DMS153 treated with DMSO at 0.1 percent for 48 hours (cell line): ENCODE measurements around the gene SMYD1.
"Not testable (repeated sequence)": the region's sequence is repeated elsewhere in the genome, so short reads cannot be mapped to it uniquely, and the experiment has no call there.

Experiments
- DNase-seq: peaks from one replicate; lab custom pipeline; 2025; ENCODE audit not compliant: unreplicated experiment; lab: John Stamatoyannopoulos, UW

SMYD1 gene

GRCh38 chr2:88067598-88067997 lies at the start of gene SMYD1:
SMYD1 (plus strand) TSS chr2:88067825; CDS start chr2:88067865, 40 bp downstream.
- DNase-seq: no peak

DNA sequence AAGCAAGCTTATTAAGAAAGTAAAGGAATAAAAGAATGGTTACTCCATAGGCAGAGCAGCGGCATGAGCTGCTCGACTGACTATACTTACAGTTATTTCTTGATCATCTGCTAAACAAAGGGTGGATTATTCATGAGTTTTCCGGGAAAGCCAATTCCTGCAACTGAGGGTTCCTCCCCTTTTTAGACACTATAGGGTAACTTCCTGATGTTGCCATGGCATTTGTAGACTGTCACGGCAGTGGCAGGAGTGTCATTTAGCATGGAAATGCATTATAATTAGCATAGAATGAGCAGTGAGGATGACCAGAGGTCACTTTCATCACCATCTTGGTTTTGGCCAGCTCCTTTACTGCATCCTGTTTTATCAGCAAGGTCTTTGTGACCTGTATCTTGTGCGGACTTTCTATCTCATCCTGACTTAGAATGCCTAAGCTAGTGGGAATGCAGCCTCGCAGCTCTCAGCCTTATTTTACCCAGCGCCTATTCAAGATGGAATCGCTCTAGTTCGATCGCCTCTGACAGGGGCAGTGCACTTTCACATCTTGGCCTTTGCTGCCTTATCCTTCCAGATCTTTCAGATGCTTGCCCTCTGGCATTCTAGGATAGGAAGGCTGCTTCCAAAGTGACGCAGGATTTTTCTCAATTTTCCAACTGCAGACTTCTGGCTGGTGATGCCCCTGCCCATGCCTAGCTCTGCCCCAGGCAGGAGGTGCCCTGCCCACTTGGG lies 49.4 kb upstream of the SMYD1 start:
- not testable (repeated sequence) for DNase-seq

DNA sequence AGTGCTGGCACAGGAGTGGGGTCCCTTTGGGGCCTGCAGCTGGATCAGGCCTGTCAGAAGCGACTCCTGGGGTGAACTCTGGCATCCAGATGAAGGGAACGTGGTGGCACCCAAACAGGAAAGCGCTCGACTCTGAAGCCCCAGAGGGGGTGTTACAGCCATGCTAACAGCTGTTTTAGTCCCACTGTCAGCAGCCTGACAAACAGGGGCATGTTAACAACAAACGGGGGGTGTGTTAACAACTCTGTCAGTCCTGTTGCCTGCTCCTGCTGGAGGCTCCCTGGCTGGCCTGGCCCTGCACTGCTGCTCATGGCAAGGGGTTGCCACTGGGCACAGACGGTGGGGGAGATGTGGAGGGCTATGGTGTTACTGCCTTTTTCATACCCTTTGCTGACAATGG lies 48.7 kb upstream of the SMYD1 start:
- DNase-seq: no peak

GRCh38 chr2:88019985-88020384 lies 47.6 kb upstream of the SMYD1 start:
- no peak for DNase-seq

GRCh38 chr2:88022669-88022921 lies 45.0 kb upstream of the SMYD1 start:
- no peak for DNase-seq

GRCh38 chr2:88024509-88024908 lies 43.1 kb upstream of the SMYD1 start:
- no peak for DNase-seq

DNA sequence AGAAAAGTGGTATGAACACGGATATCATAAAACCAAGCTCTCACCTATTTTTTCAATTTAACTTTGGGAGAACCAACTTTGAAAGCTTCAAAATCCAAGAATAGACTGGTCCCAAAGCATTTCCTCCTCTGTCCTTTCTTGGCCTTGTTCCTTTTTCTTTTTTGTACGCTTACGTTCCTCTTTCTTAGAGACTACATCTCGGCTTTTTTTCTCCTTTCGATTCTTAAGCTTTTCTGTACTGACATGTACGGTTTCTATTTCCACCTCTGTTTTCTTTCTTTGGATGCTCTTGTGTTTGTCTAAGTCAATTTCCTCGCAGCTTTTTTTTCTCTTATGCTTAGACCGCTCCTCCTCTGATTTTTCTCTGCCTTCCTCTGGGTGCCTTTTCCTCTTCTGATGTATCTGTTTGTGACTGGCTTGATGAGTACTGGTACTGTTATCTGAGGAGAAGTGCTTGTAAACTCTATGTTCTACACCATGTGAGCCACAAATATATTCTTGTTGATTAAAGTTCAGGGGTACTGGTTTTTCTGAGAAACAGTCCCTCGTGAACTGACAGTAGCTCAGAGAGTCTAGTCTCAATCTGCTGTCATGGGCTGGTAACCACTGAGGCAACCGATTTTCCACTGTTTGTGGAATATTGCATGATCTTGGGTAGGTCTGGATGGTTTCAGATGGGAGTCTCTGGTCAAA lies 39.8 kb upstream of the SMYD1 start:
- no peak for DNase-seq

- no peak for DNase-seq
Observed at GRCh38 chr2:88028931-88029330, 38.7 kb upstream of the SMYD1 start.

- DNase-seq: no peak
Observed at GRCh38 chr2:88032070-88032702, 35.4 kb upstream of the SMYD1 start.

DNA sequence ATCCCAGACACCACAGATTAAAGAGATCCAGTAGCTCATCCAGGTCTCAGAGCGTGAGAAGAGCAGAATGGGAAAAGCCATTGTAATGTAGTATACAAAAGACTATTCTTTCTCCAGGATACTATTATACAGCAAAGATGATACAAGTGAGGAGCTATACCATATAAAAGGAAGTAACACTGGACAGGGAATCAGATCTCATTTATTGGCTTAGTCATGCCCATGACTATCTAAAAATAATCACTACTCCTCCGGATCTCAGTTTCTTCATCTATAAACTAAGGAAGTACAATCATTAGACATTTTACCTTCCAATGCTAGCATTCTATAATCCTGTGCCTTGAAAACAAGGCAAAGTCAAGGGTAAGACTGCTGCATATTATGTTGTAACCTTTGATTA lies 31.4 kb upstream of the SMYD1 start:
- no peak for DNase-seq

- DNase-seq: no peak
Observed at GRCh38 chr2:88036606-88037005, 31.0 kb upstream of the SMYD1 start.

GRCh38 chr2:88038263-88039105 lies 29.1 kb upstream of the SMYD1 start:
- no peak for DNase-seq

DNA sequence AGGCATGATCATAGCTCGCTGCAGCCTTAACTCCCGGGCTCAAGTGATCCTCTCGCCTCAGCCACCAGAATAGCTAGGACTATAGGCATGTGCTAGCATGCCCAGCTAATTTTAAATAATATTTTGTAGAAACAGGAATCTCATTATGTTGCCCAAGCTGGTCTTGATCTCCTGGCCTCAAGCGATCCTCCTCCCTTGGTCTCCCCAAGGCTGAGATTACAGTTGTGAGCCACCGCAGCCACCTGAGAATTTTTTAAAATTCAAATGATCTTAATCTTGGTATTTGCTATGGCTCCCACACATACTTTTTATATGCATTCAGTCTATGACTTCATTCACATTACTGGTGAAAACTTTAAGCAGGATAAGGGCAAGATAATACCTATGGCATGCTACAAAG lies 25.1 kb upstream of the SMYD1 start:
- DNase-seq: no peak

GRCh38 chr2:88045561-88045960 lies 22.1 kb upstream of the SMYD1 start:
- DNase-seq: not testable (repeated sequence)

GRCh38 chr2:88048541-88048940 lies 19.1 kb upstream of the SMYD1 start:
- DNase-seq: no peak

GRCh38 chr2:88049622-88050021 lies 18.0 kb upstream of the SMYD1 start:
- DNase-seq: no peak

DNA sequence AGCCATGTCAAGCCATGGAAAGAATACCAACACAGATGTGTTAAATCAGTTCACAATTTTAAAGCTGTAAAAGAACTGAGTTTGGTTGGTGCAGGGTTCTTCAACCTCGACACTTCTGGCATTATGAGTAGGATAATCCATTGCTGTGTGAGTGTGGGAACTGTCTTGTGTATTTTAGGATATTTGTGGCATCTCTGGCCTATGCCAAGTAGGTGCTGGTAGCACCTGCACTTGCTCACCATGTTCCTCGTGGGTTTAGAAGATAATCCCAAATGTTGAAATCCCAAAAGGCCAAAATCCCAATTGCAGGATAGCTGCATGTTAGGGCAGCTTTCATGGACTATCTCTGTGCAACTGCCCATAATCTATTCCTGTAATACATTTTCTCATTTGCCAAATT lies 15.8 kb upstream of the SMYD1 start:
- no peak for DNase-seq

- DNase-seq: no peak
Observed at GRCh38 chr2:88053296-88053695, 14.3 kb upstream of the SMYD1 start.

DNA sequence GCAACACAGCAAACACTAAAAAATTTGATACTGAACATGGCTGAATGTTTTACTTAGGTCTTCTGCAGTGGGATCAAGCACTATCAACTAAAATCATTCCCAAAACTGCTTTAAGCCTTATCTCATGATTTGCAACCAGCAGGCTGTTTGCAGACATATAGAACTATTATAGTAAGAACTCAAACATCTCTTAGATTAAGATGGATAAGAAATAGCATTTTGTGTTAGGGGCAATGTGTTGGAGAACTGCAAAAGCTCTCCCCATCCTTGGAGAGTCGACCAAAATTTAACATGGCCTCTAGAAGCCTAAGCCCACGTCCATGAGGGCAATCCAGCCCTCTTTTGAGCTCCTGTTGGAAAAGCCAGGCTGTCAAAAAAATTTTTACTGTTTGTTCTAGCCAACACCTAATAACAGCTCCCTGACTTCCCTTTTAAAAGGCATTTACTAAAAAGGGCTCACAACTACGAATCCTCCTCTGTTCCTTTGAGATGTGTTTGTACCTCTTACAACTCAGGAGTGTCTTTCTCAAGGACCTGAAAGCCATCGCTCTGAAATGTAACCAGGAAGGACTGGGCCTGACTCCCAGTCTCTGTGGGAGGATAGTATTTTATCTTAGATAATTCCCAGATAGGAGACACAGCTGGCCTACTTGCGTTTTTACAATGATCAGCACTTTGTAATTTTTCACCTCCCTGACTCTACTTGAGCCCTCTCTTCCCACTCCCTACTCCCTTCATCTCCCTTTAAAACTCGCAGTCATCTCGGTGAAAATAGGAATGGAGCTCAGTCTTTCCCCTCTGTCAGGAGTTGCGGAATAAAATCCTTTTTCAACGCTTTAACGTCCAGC lies 13.5 kb upstream of the SMYD1 start:
- DNase-seq: no peak

- no peak for DNase-seq
Observed at GRCh38 chr2:88054782-88055370, 12.7 kb upstream of the SMYD1 start.
